ENCODE data around the gene GP2.

- no peak for TF ChIP-seq CTCF (optimal IDR thresholded peaks at IDR 0.05 in 1 of 3, IDR thresholded peaks at IDR 0.05 in 1 of 3, conservative IDR thresholded peaks at IDR 0.05 in 1 of 3; ENCODE audit: extremely low read depth in 1 of 3, insufficient read depth in 2 of 3, low read length in 3 of 3)
- TF ChIP-seq EZH2 (IDR thresholded peaks at IDR 0.05; ENCODE audit: low read length): no peak
Observed at GRCh38 chr16:20326321-20326720, 992 bp downstream of the GP2 start.

Measured in keratinocyte (primary cell).